Stromal cell of bone marrow (primary cell): Measurements from ENCODE around the gene ZBED4.

ENCODE experiments used
- DNase-seq: peaks from one replicate; pipeline ENCODE4 v3.0.0-alpha.2; 2012; ENCODE audit warnings: low read depth

ZBED4 gene

DNA sequence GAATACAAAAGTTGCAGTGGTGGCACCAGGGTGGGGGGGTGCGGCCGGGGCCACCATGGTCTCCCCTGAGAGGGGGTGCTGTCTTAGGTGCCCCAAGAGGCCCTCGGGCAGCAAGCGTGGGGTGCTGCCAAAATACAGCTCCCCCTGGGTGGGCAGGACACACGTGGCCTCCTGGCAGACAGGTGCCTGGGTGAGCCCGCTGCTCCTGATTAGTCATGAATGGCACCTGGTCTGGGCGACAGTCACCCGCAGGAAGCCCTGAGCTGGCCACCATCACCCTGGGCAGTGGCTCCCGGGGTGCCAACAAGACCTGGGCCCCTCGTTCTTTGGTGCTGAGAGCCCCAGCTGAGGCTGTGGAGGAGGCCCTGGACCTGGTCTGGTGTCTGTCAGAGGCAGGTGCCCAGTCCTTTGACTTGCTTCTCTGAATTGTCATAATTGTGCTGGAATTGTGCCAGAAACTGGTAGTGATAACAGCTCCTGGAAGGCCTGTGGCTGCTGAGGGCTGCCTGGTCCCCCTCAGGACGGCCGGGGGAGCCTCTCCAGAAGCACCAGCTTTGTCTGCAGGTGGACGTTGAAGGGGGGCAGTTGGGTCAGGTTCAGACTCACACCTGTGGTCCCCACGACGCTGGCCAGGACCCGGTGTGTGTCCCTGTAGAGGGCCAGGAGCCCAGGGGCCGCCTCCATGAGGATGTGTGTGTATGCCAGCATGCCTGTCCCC, 49.8 kb downstream of the ZBED4 start:
- no peak for DNase-seq

DNA sequence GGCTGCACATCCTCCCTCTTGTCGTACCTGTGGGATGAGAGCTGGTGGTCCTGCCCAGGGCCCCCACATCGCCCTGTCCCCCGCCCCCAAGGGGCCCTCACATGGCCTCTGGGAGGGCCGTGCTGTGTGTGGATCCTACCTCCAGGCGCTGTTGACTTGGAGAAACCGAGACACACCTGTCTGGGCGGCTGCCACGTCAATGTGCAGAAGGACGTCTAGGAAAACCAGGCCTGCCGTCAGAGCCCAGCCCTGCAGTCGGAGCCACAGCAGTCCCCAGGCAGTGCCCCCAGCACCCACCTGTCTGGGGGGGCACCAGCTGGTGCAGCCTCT, 50.4 kb downstream of the ZBED4 start:
- DNase-seq = no peak

DNA sequence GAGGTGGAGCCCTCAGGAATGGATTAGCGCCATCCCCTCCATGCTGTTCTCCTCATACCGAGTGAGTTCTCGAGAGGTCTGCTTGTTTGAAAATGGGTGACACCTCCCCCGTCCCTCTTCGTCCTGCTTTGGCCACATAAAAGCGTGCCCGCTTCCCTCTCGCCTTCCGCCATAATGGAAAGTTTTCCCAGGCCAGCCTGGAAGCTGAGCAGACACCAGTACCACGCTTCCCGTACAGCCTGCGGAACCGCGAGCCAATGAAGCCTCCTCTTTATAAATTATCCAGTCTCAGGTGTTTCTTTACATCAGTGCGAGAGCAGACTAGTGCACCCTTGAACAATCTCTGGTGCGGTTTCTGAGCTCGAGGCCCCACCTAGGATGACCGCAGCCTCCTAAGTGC, 51.8 kb downstream of the ZBED4 start:
- no peak for DNase-seq

DNA sequence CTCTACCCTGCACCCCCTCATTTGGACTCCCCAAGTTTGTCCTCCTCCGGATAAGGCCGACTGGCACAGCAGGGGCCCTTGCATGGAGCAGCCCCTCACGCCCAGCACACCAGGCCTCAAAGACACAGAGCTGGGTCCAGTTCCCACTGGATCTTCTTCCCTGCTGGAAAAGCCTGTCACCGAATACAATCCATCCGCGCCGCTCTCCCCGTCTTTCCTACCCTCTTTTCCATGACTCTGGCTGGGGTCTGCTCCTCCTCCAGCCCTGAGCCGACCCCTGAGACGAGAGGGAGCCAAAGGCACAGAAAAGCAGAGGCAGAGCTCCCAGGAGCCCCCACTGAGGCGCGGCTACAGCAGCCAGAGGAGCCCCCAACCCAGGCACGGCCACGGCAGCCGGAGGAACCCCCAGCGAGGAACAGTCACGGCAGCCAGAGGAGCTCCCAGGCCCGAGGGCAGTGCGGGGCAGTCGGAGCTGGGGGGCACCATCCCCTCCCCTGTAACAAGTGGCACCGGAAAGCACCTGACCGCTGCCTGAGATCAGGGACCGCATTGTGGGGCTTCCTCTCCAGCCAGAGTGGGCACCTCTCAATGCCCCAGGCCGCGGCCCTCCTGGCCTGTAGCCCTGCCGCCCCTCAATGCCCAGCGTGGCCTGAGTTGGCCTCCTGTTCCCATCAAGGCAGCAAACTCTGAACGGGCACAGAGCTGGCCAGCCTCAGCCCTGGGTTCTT, 52.6 kb downstream of the ZBED4 start:
- no peak for DNase-seq

DNA sequence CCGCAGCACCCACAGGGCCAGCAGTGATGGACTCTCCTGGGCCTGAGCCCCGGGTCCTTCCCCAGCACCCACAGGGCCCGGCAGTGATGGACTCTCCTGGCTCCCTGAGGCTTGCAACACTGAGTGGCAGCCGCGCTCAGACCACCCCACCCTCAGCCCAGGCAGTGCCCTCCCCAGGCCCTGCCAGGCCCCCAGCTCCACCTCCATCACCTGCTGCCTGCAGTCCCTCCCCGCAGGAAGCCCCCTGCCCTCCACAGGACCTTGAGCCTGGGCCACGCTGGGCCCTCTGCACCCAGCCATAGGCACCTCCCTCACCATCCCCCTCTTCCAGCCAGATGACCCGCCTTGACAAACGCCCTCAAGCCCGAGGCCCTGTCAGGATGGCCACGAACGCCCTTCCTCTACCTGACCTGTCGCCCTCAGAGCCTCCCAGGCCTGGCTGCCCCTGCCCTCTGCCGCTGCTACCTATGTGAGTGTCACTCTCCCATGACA, 53.2 kb downstream of the ZBED4 start:
- no peak for DNase-seq

DNA sequence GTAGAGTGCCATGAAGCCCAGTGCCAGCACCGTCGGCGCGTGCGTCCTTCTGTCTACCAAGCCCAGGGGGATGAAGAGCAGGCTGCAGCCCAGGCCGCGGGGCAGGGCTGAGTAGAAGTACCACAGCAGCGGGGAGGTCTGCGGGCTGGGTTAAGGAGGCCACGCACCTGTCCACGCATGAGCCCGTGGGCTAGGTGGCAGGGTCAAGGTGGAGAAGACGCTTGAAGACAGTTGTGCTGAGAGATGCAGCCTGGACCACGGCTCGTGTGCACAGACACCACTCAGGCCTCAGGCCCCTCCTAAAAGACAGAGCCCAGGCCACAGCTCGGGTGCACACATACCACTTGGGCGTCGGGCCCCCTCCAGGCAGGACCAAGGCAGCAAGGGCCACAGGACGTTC, 54.2 kb downstream of the ZBED4 start:
- no peak for DNase-seq

DNA sequence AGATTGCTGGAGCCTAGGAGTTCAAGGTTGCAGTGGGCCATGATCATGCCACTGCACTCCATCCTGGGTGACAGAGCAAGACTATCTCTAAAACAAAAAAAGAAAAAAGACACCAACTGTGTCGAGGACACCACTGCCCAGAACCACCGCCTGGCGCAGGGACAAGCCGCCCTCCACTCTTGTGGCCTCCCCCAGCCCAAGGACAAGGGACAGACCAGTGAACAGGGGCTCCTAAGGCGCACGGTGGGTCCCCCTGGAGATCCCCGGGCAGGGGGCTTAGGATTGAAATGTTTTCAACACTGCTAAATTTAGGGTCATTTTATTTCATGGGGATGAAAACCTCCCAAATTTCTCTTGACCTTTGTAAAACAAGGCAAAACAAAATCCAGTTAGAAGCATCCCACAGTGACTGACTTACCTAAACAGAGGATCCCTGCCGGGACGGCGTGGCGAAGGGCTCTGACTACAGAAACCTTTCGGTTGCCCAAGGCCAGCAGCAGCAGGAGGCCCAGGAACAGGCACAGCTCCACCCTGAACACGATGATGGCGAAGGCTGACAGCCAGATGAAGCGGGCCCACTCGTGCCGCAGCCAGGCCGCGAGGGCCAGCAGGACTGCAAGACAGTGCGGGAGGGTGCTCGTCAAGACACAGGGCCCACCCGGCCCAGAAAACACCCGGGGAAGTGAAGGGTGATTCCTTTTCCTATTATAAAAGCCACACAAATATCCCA, 56.0 kb downstream of the ZBED4 start:
- no peak for DNase-seq

DNA sequence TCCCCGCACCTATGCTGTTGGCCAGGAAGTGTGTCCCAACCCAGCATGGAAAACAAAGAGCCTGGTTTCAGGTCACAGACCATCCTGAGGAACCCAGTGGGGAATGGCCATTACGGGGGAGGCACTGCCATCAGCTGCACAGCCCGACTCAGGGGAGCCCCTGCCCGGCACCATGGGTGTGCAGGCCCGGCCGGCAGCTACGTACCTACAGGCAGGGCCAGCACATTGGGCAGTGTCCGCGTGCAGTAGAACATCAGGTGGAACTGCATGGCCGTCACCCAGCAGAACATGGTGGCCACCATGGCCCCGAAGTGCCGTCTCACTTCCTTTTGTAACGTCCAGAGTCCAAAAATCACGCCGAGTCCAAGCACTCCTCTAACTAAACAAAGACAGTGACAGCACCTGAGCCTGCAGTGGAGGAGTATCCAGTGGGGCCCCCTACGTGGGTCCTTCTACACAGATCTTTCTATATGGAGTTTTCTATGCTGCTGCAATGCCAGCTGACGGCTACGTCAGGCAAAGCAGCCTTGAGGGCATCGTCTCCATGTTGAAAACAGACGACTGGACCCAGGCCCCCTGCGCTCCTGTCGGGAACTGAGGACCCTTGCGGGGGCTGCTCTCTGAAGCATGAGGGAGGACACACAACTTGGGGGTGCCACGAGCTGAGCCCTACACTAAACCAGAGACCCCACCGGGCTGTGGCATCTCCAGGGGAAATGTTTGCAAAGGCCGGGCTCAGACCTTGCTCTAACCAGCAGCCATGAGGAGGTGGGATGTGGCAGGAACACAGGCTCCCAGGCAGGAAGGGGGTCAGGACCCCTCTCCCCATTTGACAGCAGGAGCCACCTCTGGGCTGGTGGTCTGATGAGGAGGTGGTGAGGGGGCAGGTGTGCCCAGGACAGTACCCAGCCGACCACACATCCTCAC, 56.8 kb downstream of the ZBED4 start:
- no peak for DNase-seq

DNA sequence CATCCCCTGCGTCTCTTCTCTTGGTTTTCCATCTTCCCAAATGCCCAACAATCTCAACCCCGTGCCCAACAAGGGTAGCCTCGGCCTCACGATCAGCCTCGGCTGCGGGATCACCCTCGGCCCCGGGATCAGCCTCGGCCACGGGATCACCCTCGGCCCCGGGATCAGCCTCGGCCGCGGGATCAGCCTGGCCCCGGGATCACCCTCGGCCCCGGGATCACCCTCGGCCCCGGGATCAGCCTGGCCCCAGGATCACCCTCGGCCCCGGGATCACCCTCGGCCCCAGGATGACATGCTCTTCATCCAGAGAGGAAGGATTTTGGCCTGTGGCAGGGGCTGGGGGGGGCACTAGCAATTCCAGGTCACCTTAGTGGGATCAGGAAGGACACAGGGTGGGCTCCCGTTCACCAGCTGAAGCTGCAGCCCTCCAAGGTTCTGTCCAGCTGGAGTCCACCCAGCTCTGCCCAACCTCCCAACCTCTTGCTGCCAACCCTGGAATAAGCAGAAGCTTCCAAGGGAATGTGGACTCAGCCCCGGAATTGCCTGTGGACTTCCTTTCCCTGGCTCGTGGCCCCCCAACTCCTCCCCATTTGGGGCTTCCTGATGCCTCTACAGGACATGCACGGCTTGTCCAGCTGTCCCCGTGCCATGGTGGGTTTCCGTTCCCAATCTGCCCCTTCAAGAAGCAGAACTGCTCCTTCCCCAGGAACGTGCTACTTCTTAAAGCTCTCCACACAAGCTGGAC, 58.4 kb downstream of the ZBED4 start:
- DNase-seq = no peak

DNA sequence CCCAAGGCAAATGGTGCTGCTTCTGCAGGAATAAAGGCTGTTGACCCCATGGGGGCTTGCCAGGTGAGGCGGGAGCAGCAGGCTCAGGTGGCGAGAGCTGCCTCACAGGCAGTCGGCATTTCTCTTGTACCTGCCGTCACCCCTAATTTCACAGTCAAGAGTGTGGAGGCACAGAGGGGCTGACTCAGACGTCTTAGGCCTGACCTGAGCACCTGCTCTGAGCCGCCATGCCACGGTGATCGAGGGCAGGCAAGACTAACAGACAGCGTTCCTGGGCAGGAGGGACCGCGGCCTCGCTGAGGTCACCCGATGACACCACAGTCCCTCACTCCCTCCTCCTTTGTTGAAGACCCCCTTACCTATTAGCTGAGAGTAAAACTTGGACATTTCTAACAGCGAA, 59.4 kb downstream of the ZBED4 start:
- DNase-seq = no peak

DNA sequence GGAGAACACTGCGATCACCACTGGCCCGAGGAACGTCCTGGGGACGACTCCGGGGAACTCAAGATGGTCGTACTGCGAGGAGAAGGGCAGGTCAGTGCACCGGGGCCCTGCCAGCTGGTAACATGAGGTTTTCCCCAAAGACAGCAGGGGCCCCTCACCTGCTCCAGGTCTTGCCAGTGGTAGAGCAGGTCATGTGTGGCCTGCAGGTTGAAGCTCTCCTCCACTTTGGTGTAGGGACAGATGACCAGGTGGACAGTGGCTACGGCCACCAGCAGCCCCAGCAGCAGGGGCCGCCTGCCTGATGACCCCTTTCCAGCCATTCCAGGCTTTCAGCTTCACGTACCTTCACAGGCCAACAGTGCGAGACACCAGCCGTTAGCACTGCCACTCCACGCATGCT, 59.8 kb downstream of the ZBED4 start:
- no peak for DNase-seq

DNA sequence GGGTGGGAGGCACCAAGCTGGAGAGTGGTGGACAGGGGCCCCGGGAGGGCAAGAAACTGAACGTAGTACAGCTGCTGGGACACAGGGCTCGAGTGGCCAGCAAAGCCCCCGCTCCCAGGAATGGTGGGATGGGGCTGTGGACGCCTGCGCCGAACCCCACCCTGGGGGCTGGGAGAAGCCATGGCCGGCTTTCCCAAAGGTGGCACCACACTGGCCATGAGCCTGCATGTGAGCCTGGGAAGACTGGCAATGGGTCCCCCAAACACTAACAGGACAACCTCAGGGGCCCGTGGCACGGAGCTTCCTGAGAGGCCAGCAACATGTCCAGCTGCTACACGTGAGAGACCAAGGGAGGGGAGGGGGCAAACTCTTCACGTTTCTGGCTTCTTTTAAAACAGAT, 60.6 kb downstream of the ZBED4 start:
- DNase-seq = no peak

DNA sequence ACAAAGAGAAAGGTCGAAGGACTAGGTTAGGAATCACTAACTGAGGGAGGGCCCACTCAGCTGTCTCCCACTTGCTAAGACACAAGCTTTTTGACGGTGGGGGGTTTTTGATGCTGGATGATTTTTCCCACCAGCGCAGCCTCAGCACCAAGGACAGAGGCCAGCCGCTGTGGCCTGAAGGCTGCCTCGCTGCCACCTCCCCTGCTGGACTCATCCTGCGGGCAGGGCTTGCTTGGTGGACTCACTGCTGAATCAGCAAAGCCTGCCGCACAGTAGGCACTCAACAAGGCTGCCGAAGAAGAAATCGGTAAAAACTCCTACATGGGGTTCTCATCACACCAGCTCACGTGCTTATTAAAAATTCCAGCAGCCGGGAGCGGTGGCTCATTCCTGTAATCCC, 62.0 kb downstream of the ZBED4 start:
- DNase-seq = no peak

DNA sequence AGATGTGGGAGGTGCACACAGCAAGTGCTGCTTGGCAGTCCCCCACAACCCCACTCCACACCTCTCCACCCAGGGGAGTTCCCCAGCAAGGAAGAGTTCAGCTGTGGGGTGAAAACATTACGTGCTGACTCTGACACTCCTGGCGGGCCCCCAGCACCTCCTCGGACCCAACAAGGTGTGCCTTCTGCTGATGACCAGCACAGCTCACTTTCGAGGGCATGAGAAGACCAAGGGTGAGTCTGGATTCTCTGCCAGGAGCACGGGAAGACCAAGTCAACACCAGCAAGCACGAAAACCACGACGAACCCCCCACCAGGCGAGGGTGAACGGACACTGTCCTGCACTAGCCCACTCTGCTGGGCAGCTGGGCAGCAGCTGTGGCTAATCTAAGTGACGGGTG, 63.2 kb downstream of the ZBED4 start:
- DNase-seq = no peak

DNA sequence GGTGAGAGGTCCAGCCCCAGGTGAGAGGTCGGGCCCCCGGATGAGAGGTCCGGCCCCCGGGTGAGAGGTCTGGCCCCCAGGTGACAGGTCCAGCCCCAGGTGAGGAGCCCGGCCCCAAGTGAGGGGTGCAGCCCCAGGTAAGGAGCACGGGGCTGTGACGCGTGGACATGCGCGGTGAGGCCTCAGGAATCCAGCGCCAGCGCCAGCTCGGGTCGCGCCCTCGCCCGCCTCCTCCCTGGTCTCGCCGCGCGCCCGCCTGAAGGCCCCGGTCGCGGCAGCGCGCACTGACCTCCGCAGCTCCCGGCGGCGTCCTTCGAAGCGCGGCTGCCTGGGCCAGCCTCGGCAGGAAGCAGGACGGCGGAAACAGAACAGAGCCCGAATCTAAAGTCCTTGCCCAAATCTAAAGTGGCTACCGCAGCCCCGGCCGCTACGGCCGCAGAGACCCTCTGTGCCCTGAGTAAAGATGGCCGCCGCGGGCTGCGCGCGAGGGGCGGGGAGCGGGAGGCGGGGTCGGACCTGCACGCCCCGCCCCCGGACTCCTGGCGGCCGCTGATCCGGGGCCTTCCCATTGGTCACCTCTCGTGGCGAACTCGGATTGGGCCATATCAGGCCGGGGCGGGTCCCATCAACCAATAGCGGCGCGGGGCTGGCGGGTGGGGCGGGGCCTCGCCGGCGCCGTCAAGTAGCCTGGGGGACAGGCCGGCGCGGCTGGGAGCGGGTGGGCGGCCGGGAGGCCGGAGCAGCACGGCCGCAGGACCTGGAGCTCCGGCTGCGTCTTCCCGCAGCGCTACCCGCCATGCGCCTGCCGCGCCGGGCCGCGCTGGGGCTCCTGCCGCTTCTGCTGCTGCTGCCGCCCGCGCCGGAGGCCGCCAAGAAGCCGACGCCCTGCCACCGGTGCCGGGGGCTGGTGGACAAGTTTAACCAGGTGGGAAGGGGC, 64.6 kb downstream of the ZBED4 start, which contains the start of the genes ALG12 and CRELD2:
TSS of gene ALG12 (minus strand) at position 465 of the 937 bp plus-strand sequence. CDS start 4,673 bp downstream, outside the sequence.
TSS of gene CRELD2 (plus strand) at position 661 of the 937 bp plus-strand sequence. CDS start at position 797, 136 bp downstream.
- peak; percentile 93 for DNase-seq

DNA sequence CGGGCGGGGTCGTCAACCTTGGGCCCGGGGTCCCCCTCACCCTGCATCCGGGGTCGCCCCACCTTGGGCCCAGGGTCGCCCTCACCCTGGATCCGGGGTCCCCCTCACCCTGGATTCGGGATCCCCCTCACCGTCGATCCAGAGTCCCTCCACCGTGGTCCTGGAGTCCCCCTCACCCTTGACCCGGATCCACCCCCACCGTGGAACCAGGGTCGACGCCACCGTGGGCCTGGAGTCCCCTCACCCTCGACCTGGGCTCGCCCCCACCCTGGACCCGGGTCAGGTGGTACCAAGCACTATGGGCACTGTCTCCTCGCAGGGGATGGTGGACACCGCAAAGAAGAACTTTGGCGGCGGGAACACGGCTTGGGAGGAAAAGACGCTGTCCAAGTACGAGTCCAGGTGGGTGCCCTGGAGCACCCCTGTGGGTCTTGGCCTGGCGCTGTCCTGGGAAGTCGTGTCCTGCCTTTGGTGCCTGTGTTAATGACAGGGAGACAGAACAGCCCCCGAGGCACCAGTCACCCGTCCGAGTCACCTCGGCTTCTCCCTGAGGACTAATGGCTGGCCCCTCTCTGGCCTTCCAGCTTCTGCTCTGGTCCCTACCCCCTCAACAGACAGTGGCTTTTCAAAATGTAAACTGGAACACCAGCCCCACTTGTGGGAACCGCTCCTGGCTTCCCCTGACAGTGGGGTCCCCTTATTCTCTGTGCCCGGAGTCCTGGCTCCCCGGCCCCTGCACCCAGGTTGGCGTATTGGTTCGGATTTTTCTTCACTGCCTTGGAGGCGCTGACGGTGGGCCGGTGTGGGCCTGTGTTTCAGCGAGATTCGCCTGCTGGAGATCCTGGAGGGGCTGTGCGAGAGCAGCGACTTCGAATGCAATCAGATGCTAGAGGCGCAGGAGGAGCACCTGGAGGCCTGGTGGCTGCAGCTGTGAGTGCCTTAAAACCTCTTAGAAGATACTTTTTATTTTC, 65.6 kb downstream of the ZBED4 start:
- DNase-seq = no peak

DNA sequence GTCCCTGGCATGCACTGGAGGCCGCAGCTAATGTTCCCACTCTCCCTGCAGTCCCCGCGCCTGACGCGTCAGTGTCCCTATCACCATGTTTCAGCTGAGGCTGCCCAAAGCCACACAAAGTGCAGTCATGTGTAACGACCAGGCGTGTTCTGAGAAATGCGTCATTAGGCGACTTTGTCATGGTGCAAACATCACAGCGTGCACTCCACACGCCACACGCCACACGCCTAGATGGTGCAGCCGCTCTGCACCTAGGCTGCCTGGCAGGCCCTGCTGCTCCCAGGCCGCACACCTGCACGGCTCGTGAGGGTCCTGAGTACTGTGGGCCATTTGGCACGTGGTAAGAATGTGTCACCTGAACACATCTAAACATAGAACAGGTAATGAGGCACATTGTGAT, 67.2 kb downstream of the ZBED4 start:
- no peak for DNase-seq

DNA sequence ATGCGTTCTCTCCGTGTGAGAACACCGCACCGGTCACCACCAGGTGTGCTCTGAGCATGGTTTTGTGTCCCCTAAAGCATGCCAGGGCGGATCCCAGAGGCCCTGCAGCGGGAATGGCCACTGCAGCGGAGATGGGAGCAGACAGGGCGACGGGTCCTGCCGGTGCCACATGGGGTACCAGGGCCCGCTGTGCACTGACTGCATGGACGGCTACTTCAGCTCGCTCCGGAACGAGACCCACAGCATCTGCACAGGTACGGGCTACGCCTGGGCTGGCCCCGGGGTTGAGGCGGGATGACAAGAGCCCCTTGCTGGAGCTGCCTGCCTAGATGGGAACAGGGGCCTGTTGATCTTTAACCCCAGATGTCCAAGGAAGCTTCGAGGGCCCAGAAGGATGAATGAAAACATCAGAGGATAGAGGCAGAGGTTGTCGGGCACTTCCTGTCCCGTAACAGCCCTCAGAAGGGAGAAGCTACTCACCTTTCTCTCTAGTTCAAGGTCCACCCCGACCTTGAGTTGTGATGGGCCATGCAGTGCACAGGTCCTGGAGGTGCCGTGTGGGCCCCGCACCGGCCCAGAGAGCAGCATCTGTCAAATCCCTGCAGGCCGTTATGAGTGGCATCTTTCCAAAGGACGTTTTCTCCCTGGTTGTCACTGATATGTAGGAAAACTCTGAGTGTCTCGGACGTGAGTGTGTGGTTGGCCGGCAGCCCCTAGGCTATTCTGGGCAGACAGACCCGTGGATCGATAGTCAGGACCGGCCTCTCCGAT, 68.0 kb downstream of the ZBED4 start:
- DNase-seq = no peak
